H54 (cell line): Measurements from ENCODE around the gene PELI3.
"Not testable (repeated sequence)": the region's sequence is repeated elsewhere in the genome, so short reads cannot be mapped to it uniquely, and the experiment has no call there.

Source experiments
- DNase-seq: peaks from one replicate; pipeline ENCODE4 v3.0.0; 2011; ENCODE audit warnings: low spot score, mixed read lengths; ENCODE audit not compliant: insufficient read length
- FAIRE-seq: peaks from 3 replicates; lab custom pipeline; 2011; peaks lifted over from hg19 to GRCh38; lab: Jason Lieb, UNC
- POLR2A ChIP-seq: IDR thresholded peaks from 2 replicates; pipeline ENCODE4 v1.6.1; 2011; ENCODE audit warnings: low read depth, mild to moderate bottlenecking, low read length

The PELI3 gene

GRCh38 chr11:66437979-66438503 is 28.7 kb upstream of the PELI3 start:
- no peak for FAIRE-seq

GRCh38 chr11:66438504-66439466 is 27.9 kb upstream of the PELI3 start, which contains the start of gene MRPL11:
TSS of gene MRPL11 (minus strand) at chr11:66438848. CDS start at chr11:66438754, 94 bp downstream.
- peak; percentile 96 for DNase-seq
- TF ChIP-seq POLR2A = 0 out of 2 replicates have a peak, but pooled peaks have one; percentile 36
- FAIRE-seq = peak; percentile 62

More at GRCh38 chr11:66437979-66438503, 28.7 kb upstream of the PELI3 start:
- no peak for TF ChIP-seq POLR2A
- DNase-seq = no peak

GRCh38 chr11:66440101-66440939 is 26.4 kb upstream of the PELI3 start:
- not testable (repeated sequence) for DNase-seq, FAIRE-seq

- not testable (repeated sequence) for FAIRE-seq, DNase-seq
These were observed 25.8 kb upstream of the PELI3 start for GRCh38 chr11:66440940-66441282.

GRCh38 chr11:66443602-66444001 is 23.1 kb upstream of the PELI3 start:
- DNase-seq = peak; percentile 89
- no peak for TF ChIP-seq POLR2A
- no peak for FAIRE-seq

GRCh38 chr11:66447012-66447411 is 19.7 kb upstream of the PELI3 start:
- TF ChIP-seq POLR2A = no peak
- FAIRE-seq (no peak), DNase-seq (no peak)

GRCh38 chr11:66448523-66448922 is 18.2 kb upstream of the PELI3 start:
- no peak for TF ChIP-seq POLR2A
- DNase-seq (no peak), FAIRE-seq (no peak)

- DNase-seq (no peak), FAIRE-seq (no peak)
- no peak for TF ChIP-seq POLR2A
These were observed 16.1 kb upstream of the PELI3 start for GRCh38 chr11:66450560-66450959.

GRCh38 chr11:66451663-66452062 is 15.0 kb upstream of the PELI3 start:
- no peak for TF ChIP-seq POLR2A
- no peak for DNase-seq
- no peak for FAIRE-seq

- FAIRE-seq = no peak
- TF ChIP-seq POLR2A = no peak
- no peak for DNase-seq
These were observed 12.5 kb upstream of the PELI3 start for GRCh38 chr11:66454247-66454646.

GRCh38 chr11:66454828-66455227 is 11.9 kb upstream of the PELI3 start:
- DNase-seq (no peak), FAIRE-seq (no peak)
- TF ChIP-seq POLR2A = no peak

GRCh38 chr11:66457826-66458225 is 8.9 kb upstream of the PELI3 start:
- DNase-seq (no peak), FAIRE-seq (no peak)
- TF ChIP-seq POLR2A = no peak

GRCh38 chr11:66459138-66459778 is 7.4 kb upstream of the PELI3 start:
- DNase-seq = no peak
- no peak for TF ChIP-seq POLR2A
- no peak for FAIRE-seq

- DNase-seq = no peak
- TF ChIP-seq POLR2A = no peak
- no peak for FAIRE-seq
These were observed 4.7 kb upstream of the PELI3 start for GRCh38 chr11:66462010-66462409.
